ENCODE measurements around the gene FYCO1. TPM values are rescaled to one million over a fixed set of nuclear protein-coding genes. Genes with fewer than 3 reads are reported as not detected.
A peak's percentile ranks its signal among the peaks of the same experiment; 100 is the strongest.

Gene FYCO1
- total and polyA plus RNA-seq, 10 of the 15 experiments (the other 5 are each of a cell fraction or from before 2014, with no cell fraction given), result 1.5 to 8.4 (median 6.5) TPM

DNA sequence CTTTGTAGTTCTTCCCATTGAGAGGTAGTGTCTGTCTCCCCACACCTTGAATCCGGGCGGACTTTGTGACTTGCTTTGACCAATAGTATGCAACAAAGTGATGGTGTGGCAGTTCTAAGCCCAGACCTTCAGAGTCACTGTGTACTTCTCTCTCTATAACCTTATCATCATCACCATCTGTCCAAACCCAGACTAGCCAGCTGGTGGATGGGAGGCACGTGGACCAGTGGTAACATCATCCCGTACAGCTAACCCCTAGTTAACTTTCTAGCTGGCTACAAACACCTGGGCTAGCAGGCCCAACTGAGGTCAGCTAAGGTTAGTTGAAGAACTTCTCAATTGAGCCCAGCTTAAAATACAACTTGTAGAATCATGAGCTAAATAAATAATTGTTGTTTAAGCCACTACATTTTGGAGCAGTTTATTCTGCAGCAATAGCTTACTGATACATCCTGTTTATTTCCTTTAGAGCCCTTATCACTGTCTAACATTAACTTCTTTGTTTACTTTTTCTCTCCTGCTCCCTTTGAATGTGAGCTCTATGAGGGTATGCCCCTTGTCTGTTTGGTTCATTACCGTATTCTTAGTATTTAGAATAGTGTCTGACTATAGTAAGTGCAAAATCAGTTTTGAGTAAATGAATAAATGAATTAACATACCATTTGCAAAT lies 120.8 kb downstream of the FYCO1 start:
- H3K79me2 ChIP-seq (ENCODE audit: control insufficient read depth, insufficient read depth, low read length), result no peaks in the 10 kb centered on the region
- no peaks in the 10 kb centered on the region for H3K36me3 ChIP-seq (ENCODE audit: control insufficient read depth in 2 of 2, insufficient read depth in 2 of 2, low read length in 1 of 2)
- no peak overlapping the region for H3K4me3 ChIP-seq
- ChIA-PET CTCF (interaction anchor here (0.8 to 2.4 kb wide), 3 partner anchors 10 to 13 kb away, joined by 3 to 7 read pairs (median 4); no protein-coding TSS in a partner anchor), RAD21 (ENCODE audit: unreplicated experiment) (interaction anchor here (1.0 to 12.3 kb wide), 7 partner anchors 10 to 112 kb away, joined by 3 to 229 read pairs (median 3); no protein-coding TSS in a partner anchor), SMC1A (ENCODE audit: uncharacterized antibody, unreplicated experiment) (interaction anchor here (0.7 to 11.4 kb wide), 9 partner anchors 8 to 206 kb away, joined by 3 to 199 read pairs (median 17); partner anchors contain the start of genes CCR9 and LZTFL1), POLR2A (interaction anchor here (0.6 to 1.7 kb wide), 3 partner anchors 10 to 36 kb away, joined by 5 to 7 read pairs (median 5); no protein-coding TSS in a partner anchor)
- H3K4me1 ChIP-seq (ENCODE audit: control insufficient read depth, insufficient read depth, low read length), result peaks cover 12% of the 10 kb centered on the region
- no peak overlapping the region for H2AFZ ChIP-seq (ENCODE audit: control insufficient read depth, low read depth, low read length)
- H3K9me3 ChIP-seq (replicated peaks; ENCODE audit: control insufficient read depth, insufficient read depth, low read length), result no peaks in the 10 kb centered on the region
- H3K27me3 ChIP-seq (replicated peaks in 1 of 2; ENCODE audit: control insufficient read depth in 2 of 2, insufficient read depth in 2 of 2, low read length in 1 of 2), result no peaks in the 10 kb centered on the region; a peak in 1 of 4 replicates
- BruUV-seq (replicated peaks), result no TSS peak
- no peaks in the 10 kb centered on the region for H4K20me1 ChIP-seq (ENCODE audit: control insufficient read depth, insufficient read depth)
- 54% methylated on average over 5 of the region's 5 CpGs for WGBS (ENCODE audit: insufficient coverage, insufficient replicate concordance, low lambda C conversion rate, missing lambda C conversion rate)
- TF ChIP-seq EGR1 (IDR thresholded peaks at IDR 0.05; ENCODE audit: borderline replicate concordance in 1 of 2, low read depth in 2 of 2, low read length in 2 of 2) (no peak), BACH1 (IDR thresholded peaks at IDR 0.05; ENCODE audit: borderline replicate concordance) (no peak), SMAD5 (IDR thresholded peaks at IDR 0.05; ENCODE audit: low read depth) (0 out of 2 replicates have a peak, but pooled peaks have one; percentile 12)
- H3K27ac ChIP-seq (ENCODE audit: control insufficient read depth, insufficient read depth), result no peak overlapping the region
- intact Hi-C loops (cut with micrococcal nuclease; ENCODE audit: unreplicated experiment) (no loop called here), in situ Hi-C loops (cut with MboI) (no loop called here)
- ATAC-seq (no peak), FAIRE-seq (no peak), DNase-seq (ENCODE audit: low read depth, low spot score) (no peak)
- H3K4me2 ChIP-seq (ENCODE audit: control insufficient read depth, insufficient read depth), result no peak overlapping the region
- H3K9ac ChIP-seq (ENCODE audit: control insufficient read depth, insufficient read depth, low read length), result no peak overlapping the region

- peaks cover 1% of the 10 kb centered on the region; the same call in 1 of the 3 replicates for H3K9me3 ChIP-seq (replicated peaks; ENCODE audit: control insufficient read depth, insufficient read depth, low read length)
- no peaks in the 10 kb centered on the region for H4K20me1 ChIP-seq (ENCODE audit: control insufficient read depth, insufficient read depth)
- FAIRE-seq (no peak), ATAC-seq (no peak), DNase-seq (ENCODE audit: low read depth, low spot score) (no peak)
- no TSS peak for BruUV-seq (replicated peaks)
- ChIA-PET SMC1A (ENCODE audit: uncharacterized antibody, unreplicated experiment) (interaction anchor here (0.7 to 11.4 kb wide), 7 partner anchors 10 to 846 kb away, joined by 3 to 199 read pairs (median 13); partner anchors contain the start of genes CCR9 and LZTFL1), RAD21 (ENCODE audit: unreplicated experiment) (interaction anchor here (1.0 to 6.9 kb wide), 7 partner anchors 9 to 112 kb away, joined by 3 to 58 read pairs (median 3); no protein-coding TSS in a partner anchor), POLR2A (interaction anchor here (1.1 to 2.0 kb wide), 3 partner anchors 10 to 31 kb away, joined by 3 to 9 read pairs (median 4); no protein-coding TSS in a partner anchor), CTCF (interaction anchor here (0.6 kb wide), 1 partner anchor 206 kb away, joined by 3 read pairs; no protein-coding TSS in a partner anchor)
- intact Hi-C loops (cut with micrococcal nuclease; ENCODE audit: unreplicated experiment) (no loop called here), in situ Hi-C loops (cut with MboI) (no loop called here)
- no peak overlapping the region for H3K27ac ChIP-seq (ENCODE audit: control insufficient read depth, insufficient read depth)
- no peak overlapping the region for H3K9ac ChIP-seq (ENCODE audit: control insufficient read depth, insufficient read depth, low read length)
- 35% methylated on average over 4 of the region's 4 CpGs for WGBS (ENCODE audit: insufficient coverage, insufficient replicate concordance, low lambda C conversion rate, missing lambda C conversion rate)
- H3K36me3 ChIP-seq (ENCODE audit: control insufficient read depth in 2 of 2, insufficient read depth in 2 of 2, low read length in 1 of 2), result no peaks in the 10 kb centered on the region
- H2AFZ ChIP-seq (ENCODE audit: control insufficient read depth, low read depth, low read length), result no peak overlapping the region
- no peaks in the 10 kb centered on the region for H3K79me2 ChIP-seq (ENCODE audit: control insufficient read depth, insufficient read depth, low read length)
- H3K4me3 ChIP-seq, result no peak overlapping the region
- H3K4me2 ChIP-seq (ENCODE audit: control insufficient read depth, insufficient read depth), result no peak overlapping the region
- no peak for TF ChIP-seq POU2F2 (IDR thresholded peaks at IDR 0.05; ENCODE audit: borderline replicate concordance, low read depth, low read length)
- no peak for TF ChIP-seq NRF1 (conservative IDR thresholded peaks at IDR 0.05; ENCODE audit: low read depth, low read length)
- no peak for TF ChIP-seq TCF12 (IDR thresholded peaks at IDR 0.05; ENCODE audit: low read depth, low read length)
- TF ChIP-seq PAX5 (IDR thresholded peaks at IDR 0.05; ENCODE audit: borderline replicate concordance, low read depth, low read length), result no peak
- no peak for TF ChIP-seq RELA (IDR thresholded peaks at IDR 0.05; ENCODE audit: borderline replicate concordance, partially characterized antibody)
- TF ChIP-seq, protein P1, sequence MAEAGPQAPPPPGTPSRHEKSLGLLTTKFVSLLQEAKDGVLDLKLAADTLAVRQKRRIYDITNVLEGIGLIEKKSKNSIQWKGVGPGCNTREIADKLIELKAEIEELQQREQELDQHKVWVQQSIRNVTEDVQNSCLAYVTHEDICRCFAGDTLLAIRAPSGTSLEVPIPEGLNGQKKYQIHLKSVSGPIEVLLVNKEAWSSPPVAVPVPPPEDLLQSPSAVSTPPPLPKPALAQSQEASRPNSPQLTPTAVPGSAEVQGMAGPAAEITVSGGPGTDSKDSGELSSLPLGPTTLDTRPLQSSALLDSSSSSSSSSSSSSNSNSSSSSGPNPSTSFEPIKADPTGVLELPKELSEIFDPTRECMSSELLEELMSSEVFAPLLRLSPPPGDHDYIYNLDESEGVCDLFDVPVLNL (IDR thresholded peaks at IDR 0.05; ENCODE audit: low read depth, low read length), result no peak
- no peak for TF ChIP-seq STAT3 (IDR thresholded peaks at IDR 0.05; ENCODE audit: low read depth, low read length)
- no peak for TF ChIP-seq RAD21 (IDR thresholded peaks at IDR 0.05; ENCODE audit: insufficient read depth, low read depth, low read length)
- TF ChIP-seq ZNF622 (IDR thresholded peaks at IDR 0.05), result no peak
- H3K27me3 ChIP-seq (replicated peaks in 1 of 2; ENCODE audit: control insufficient read depth in 2 of 2, insufficient read depth in 2 of 2, low read length in 1 of 2), result no peaks in the 10 kb centered on the region; a peak in 1 of 4 replicates
- peaks cover 24% of the 10 kb centered on the region for H3K4me1 ChIP-seq (ENCODE audit: control insufficient read depth, insufficient read depth, low read length)
These were observed 122.0 kb downstream of the FYCO1 start for GRCh38 chr3:45873638-45874037.

Measured in GM12878 (cell line).